Mesendoderm (in vitro differentiated cells): ENCODE results near the gene ABCC9. TPM values are rescaled to one million over a fixed set of nuclear protein-coding genes. Genes with fewer than 3 reads are reported as not detected.

Experiments used
- DNase-seq: peaks from one replicate; pipeline ENCODE4 v3.0.0; 2013
- H2AK5ac ChIP-seq: 2 replicates; pipeline ENCODE4 v1.6.1; 2013; ENCODE audit warnings: low read length, inconsistent platforms
- H2BK120ac ChIP-seq: 2 replicates; pipeline ENCODE4 v1.6.1; 2013; ENCODE audit warnings: low read depth, mild to moderate bottlenecking, low read length, moderate library complexity, mixed read lengths
- H2BK15ac ChIP-seq: replicated peaks from 2 replicates; pipeline ENCODE4 v1.6.1; 2013; ENCODE audit warnings: low read depth, mild to moderate bottlenecking, moderate library complexity
- H2BK5ac ChIP-seq: 2 replicates; pipeline ENCODE4 v1.6.1; 2013; ENCODE audit warnings: low read length, inconsistent platforms
- H3K18ac ChIP-seq: 2 replicates; pipeline ENCODE4 v1.6.1; 2013; ENCODE audit warnings: mild to moderate bottlenecking, low read length, mixed read lengths
- H3K23ac ChIP-seq: one replicate; pipeline ENCODE4 v1.6.1; 2013; ENCODE audit warnings: low read length
- H3K27ac ChIP-seq: 2 replicates; pipeline ENCODE4 v1.5.1; 2013; ENCODE audit warnings: low read depth, mild to moderate bottlenecking, inconsistent platforms, low read length, moderate library complexity
- H3K27me3 ChIP-seq: 2 replicates; pipeline ENCODE4 v1.6.1; 2013; ENCODE audit warnings: low read length, control low read depth, mild to moderate bottlenecking, inconsistent platforms; ENCODE audit not compliant: insufficient read depth, poor library complexity
- H3K36me3 ChIP-seq: 2 replicates; pipeline ENCODE4 v1.6.1; 2013; ENCODE audit warnings: low read length, inconsistent platforms; ENCODE audit not compliant: control insufficient read depth, insufficient read depth
- H3K4ac ChIP-seq: one replicate; pipeline ENCODE4 v1.6.1; 2013; ENCODE audit warnings: low read depth, mild to moderate bottlenecking, low read length, moderate library complexity
- H3K4me1 ChIP-seq: 2 replicates; pipeline ENCODE4 v1.6.1; 2013; ENCODE audit warnings: low read depth, low read length, inconsistent platforms; ENCODE audit not compliant: control insufficient read depth
- H3K4me2 ChIP-seq: 2 replicates; pipeline ENCODE4 v1.6.1; 2013; ENCODE audit warnings: low read length
- H3K4me3 ChIP-seq: 2 replicates; pipeline ENCODE4 v1.5.1; 2013; ENCODE audit warnings: mild to moderate bottlenecking, low read length
- H3K56ac ChIP-seq: one replicate; pipeline ENCODE4 v1.6.1; 2013; ENCODE audit warnings: low read length
- H3K79me1 ChIP-seq: 2 replicates; pipeline ENCODE4 v1.6.1; 2013; ENCODE audit warnings: low read length, inconsistent platforms
- H3K79me2 ChIP-seq: 2 replicates; pipeline ENCODE4 v1.6.1; 2013; ENCODE audit warnings: mild to moderate bottlenecking, low read length; ENCODE audit not compliant: control insufficient read depth, insufficient read depth
- H3K9ac ChIP-seq: 2 replicates; pipeline ENCODE4 v1.6.1; 2013; ENCODE audit warnings: low read length, inconsistent platforms
- H4K5ac ChIP-seq: one replicate; pipeline ENCODE4 v1.6.1; 2013; ENCODE audit warnings: low read length
- H4K8ac ChIP-seq: one replicate; pipeline ENCODE4 v1.6.1; 2013; ENCODE audit warnings: low read depth, mild to moderate bottlenecking, control low read depth, low read length, moderate library complexity
- WGBS: extraction: QIAGEN DNeasy Blood & Tissue Kit; methylation state at CpG from one replicate; pipeline ENCODE4 v1.1.7; 2013; ENCODE audit warnings: low lambda C conversion rate, missing lambda C conversion rate; ENCODE audit not compliant: insufficient coverage; ENCODE audit errors: extremely low coverage; 5-methylcytosine and 5-hydroxymethylcytosine counted together
- small RNA-seq: library from polyadenylated mRNA; stranded (forward); fragments of <200 nt; extraction: miRNeasy Mini kit (QIAGEN cat#:217004); gene quantifications from one replicate; pipeline ENCODE3, GENCODE V24; 2013; ENCODE audit not compliant: insufficient read depth

The ABCC9 gene

GRCh38 chr12:21757735-21758134 lies 183.5 kb downstream of the ABCC9 start:
- no peak overlapping the region for H3K4me2 ChIP-seq
- no peaks in the 10 kb centered on the region for H3K36me3 ChIP-seq
- H3K23ac ChIP-seq = no peak overlapping the region
- H3K4ac ChIP-seq = no peak overlapping the region
- no peak overlapping the region for H3K18ac ChIP-seq
- H2BK5ac ChIP-seq = no peak overlapping the region
- H3K27ac ChIP-seq = no peak overlapping the region
- H2BK15ac ChIP-seq = no peak overlapping the region
- H3K27me3 ChIP-seq = no peaks in the 10 kb centered on the region
- no peaks in the 10 kb centered on the region for H3K79me1 ChIP-seq
- H3K9ac ChIP-seq = no peak overlapping the region
- no peak overlapping the region for H3K4me3 ChIP-seq
- no peak overlapping the region for H2AK5ac ChIP-seq
- no peak overlapping the region for H3K56ac ChIP-seq
- no CpG with 5 or more reads among the region's 2 CpGs for WGBS
- H3K79me2 ChIP-seq = no peaks in the 10 kb centered on the region
- no peak overlapping the region for H4K5ac ChIP-seq
- no peaks in the 10 kb centered on the region for H3K4me1 ChIP-seq
- no peak overlapping the region for H4K8ac ChIP-seq
- no peak overlapping the region for H2BK120ac ChIP-seq
- no peak for DNase-seq

GRCh38 chr12:21756699-21757098 lies 184.5 kb downstream of the ABCC9 start:
- Histone ChIP-seq H3K4me2 (no peak overlapping the region), H3K56ac (no peak overlapping the region), H3K23ac (no peak overlapping the region), H2AK5ac (no peak overlapping the region), H3K79me2 (no peaks in the 10 kb centered on the region), H2BK120ac (no peak overlapping the region), H3K4me3 (no peak overlapping the region), H3K18ac (no peak overlapping the region), H3K27ac (no peak overlapping the region), H3K27me3 (no peaks in the 10 kb centered on the region), H3K79me1 (no peaks in the 10 kb centered on the region), H2BK5ac (no peak overlapping the region), H3K9ac (no peak overlapping the region), H3K36me3 (no peaks in the 10 kb centered on the region), H4K8ac (no peak overlapping the region), H4K5ac (no peak overlapping the region), H2BK15ac (no peak overlapping the region), H3K4ac (no peak overlapping the region), H3K4me1 (no peaks in the 10 kb centered on the region)
- no CpG with 5 or more reads among the region's 4 CpGs for WGBS
- no peak for DNase-seq

- Histone ChIP-seq H3K79me2 (no peaks in the 10 kb centered on the region), H3K4ac (no peak overlapping the region), H3K23ac (no peak overlapping the region), H3K4me2 (no peak overlapping the region), H3K36me3 (no peaks in the 10 kb centered on the region), H2BK120ac (no peak overlapping the region), H2BK5ac (no peak overlapping the region), H3K56ac (no peak overlapping the region), H4K5ac (no peak overlapping the region), H3K9ac (no peak overlapping the region), H3K4me3 (no peak overlapping the region), H4K8ac (no peak overlapping the region), H3K18ac (no peak overlapping the region), H3K27ac (no peak overlapping the region), H3K79me1 (no peaks in the 10 kb centered on the region), H2BK15ac (no peak overlapping the region), H3K27me3 (no peaks in the 10 kb centered on the region), H3K4me1 (no peaks in the 10 kb centered on the region), H2AK5ac (no peak overlapping the region)
- no CpG with 5 or more reads among the region's 4 CpGs for WGBS
- no peak for DNase-seq
Measured at GRCh38 chr12:21751517-21751916, 189.7 kb downstream of the ABCC9 start.

Small RNAs within 50 kb of the gene (small RNA-seq; reads per million reads assigned to genes)
- gene AC008250.2 = not detected
